HG02763 (cell line): ENCODE results near the gene ACD.

ENCODE experiments used
- ATAC-seq: cut with Tn5 transposase; IDR thresholded peaks from one replicate; pipeline ENCODE4 v1.9.1; 2021; ENCODE audit warnings: mild to moderate bottlenecking, moderate library complexity; ENCODE audit not compliant: unreplicated experiment

The ACD gene

GRCh38 chr16:67648088-67648763, 11.8 kb downstream of the ACD start:
- no peak for ATAC-seq

- no peak for ATAC-seq
These were observed 12.4 kb downstream of the ACD start for GRCh38 chr16:67647681-67648080.

GRCh38 chr16:67647111-67647651, 12.9 kb downstream of the ACD start:
- ATAC-seq: no peak

GRCh38 chr16:67645397-67646121, 14.5 kb downstream of the ACD start:
- no peak for ATAC-seq

DNA sequence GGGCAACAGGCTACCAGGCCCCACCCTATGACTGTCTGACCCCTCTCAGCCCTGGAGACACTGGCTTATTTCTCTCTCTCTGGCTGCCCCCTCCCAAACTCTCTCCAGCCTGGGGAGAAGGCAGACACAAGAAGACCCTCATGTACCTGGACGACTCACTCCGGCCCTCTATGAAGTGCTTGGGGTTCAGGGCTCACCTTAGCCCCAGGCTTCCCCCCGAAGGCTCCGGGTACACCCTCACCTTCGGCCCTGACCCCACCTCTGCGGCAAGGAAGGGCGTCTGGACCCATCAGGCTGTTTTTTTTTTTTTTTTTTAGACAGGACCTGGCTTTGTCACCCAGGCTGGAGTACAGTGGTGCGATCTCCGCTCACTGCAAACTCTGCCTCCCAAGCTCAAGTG, 16.0 kb downstream of the ACD start:
- ATAC-seq: no peak

GRCh38 chr16:67641779-67642708, 18.0 kb downstream of the ACD start:
- ATAC-seq: no peak

DNA sequence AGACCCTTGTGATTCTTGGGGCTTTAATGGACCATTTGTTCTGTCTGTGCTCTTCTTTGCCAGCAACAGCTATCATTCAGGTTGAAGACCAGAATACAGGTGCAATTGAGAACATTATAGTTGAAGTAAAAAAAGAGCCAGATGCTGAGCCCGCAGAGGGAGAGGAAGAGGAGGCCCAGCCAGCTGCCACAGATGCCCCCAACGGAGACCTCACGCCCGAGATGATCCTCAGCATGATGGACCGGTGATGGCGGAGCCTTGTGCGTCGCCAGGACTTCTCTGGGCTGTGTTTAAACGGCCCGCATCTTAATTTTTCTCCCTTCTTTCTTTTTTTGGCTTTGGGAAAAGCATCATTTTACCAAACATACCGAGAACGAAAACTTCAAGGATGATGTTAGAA, 22.4 kb downstream of the ACD start:
- ATAC-seq: no peak

- ATAC-seq: no peak
These were observed 23.3 kb downstream of the ACD start for GRCh38 chr16:67636713-67637112.

- no peak for ATAC-seq
These were observed 27.5 kb downstream of the ACD start for GRCh38 chr16:67632415-67633172.

- ATAC-seq: no peak
These were observed 31.8 kb downstream of the ACD start for GRCh38 chr16:67628216-67628615.

DNA sequence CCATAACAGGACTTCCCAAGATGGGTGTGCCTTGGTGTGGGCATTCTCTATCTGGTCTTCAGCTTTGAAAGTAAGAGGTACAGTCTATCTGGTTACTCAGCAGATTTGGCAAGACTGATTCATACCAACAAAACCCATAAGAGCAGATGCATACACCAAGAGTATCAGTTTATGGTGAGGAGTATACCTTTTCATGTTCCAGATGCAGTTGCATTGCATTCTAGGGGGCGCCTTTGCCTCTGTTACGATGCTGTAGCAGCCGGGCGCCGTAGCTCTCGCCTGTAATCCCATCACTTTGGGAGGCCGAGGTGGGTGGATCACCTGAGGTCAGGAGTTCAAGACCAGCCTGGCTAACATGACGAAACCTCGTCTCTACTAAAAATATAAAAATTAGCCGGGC, 46.3 kb downstream of the ACD start:
- ATAC-seq: no peak

DNA sequence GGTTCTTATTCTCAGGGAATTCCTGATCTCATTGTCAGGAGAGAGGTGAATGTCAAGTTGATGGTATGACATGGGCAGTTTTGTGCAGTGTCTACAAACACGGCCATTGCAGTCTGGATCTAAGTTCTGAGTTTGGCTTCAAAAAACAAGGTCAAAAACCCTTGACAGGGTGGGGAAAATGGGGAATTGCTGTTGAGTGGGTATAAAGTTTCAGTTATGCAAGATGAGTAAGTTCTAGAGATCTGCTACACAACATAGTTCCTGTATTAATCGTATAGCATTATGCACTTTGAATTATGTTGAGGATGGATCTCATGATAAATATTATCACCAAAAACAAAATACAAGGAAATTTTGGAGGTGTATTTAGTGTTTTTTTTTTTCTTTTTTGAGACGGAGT, 51.7 kb downstream of the ACD start:
- ATAC-seq: no peak
